Coronary artery (tissue), 2 donors: ENCODE results near the gene CHRND.

Experiments used
- DNase-seq: peaks from one replicate; pipeline ENCODE4 v3.0.0-alpha.2; 2017; ENCODE audit warnings: low spot score
- H3K27ac ChIP-seq, 2 donors: fragments of 200-600 bp; sonication (generic); one replicate each; pipeline ENCODE4 v1.5.1; 2016 to 2019
- H3K4me3 ChIP-seq: fragments of 200-600 bp; sonication (generic); 2 replicates; pipeline ENCODE4 v1.5.1; 2016; ENCODE audit warnings: mild to moderate bottlenecking, moderate library complexity
- TF ChIP-seq, protein P1 (sequence below): fragments of 200-600 bp; sonication (generic); IDR thresholded peaks from one replicate; pipeline ENCODE4 v1.5.1; 2019; ENCODE audit warnings: antibody characterized with exemption

Gene CHRND

DNA sequence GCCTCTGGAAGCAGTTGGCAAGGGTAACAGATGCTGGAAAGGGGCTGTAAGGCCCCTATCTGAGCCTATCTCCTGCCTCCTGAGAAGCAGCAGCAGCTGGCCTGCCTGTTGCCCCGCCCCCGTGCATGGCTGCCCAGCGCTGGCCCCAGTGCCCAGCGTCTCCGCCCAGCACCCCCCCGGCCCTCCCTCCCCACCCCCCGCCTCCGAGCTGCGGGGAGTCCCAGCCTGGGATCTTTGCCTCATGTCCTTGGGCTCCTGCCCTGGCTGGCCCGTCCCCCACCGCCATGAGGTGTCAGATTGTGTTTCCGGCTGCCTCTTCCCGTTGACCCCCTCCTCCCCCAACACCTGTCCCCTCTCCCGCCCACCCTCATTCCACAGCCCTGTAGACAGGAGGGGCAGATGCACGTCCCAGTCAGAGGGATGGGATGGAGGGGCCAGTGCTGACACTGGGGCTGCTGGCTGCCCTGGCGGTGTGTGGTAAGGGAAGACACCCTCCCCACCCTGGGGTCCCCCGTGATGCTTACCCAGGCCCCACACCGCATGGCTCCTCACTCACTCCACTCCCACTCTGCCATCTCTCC lies at the start of gene CHRND:
Gene CHRND (plus strand): TSS at position 370 of the 581 bp plus-strand sequence. CDS start 56 bp downstream, at position 426.
- TF ChIP-seq, protein P1, sequence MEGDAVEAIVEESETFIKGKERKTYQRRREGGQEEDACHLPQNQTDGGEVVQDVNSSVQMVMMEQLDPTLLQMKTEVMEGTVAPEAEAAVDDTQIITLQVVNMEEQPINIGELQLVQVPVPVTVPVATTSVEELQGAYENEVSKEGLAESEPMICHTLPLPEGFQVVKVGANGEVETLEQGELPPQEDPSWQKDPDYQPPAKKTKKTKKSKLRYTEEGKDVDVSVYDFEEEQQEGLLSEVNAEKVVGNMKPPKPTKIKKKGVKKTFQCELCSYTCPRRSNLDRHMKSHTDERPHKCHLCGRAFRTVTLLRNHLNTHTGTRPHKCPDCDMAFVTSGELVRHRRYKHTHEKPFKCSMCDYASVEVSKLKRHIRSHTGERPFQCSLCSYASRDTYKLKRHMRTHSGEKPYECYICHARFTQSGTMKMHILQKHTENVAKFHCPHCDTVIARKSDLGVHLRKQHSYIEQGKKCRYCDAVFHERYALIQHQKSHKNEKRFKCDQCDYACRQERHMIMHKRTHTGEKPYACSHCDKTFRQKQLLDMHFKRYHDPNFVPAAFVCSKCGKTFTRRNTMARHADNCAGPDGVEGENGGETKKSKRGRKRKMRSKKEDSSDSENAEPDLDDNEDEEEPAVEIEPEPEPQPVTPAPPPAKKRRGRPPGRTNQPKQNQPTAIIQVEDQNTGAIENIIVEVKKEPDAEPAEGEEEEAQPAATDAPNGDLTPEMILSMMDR: no peak
- Histone ChIP-seq H3K4me3 (no peak within 1 kb of the TSS), H3K27ac (no peak within 1 kb of the TSS)
- no peak for DNase-seq

DNA sequence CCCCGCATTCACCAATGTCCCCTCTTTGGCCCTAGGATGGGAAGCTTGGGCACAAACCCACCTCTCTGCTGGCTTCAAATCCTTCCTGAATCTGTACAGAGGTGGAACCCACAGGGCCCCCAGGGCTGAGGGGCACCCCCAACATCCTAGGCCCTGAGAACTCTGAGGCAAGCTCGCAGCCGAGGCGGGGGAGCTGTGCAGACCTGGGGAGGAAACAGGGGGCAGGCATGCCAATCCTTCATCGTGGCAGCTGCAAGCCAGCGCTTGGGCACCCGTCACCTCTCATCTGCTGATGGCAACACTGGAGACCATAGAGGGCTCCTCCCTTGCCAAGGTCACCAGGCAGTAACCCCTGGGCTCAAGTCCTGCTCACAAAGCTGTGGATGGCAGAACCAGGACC lies 49.2 kb upstream of the CHRND start:
- no peak overlapping the region for H3K27ac ChIP-seq
- TF ChIP-seq, protein P1: no peak
- peak; percentile 53 for DNase-seq
- H3K4me3 ChIP-seq: no peak overlapping the region

DNA sequence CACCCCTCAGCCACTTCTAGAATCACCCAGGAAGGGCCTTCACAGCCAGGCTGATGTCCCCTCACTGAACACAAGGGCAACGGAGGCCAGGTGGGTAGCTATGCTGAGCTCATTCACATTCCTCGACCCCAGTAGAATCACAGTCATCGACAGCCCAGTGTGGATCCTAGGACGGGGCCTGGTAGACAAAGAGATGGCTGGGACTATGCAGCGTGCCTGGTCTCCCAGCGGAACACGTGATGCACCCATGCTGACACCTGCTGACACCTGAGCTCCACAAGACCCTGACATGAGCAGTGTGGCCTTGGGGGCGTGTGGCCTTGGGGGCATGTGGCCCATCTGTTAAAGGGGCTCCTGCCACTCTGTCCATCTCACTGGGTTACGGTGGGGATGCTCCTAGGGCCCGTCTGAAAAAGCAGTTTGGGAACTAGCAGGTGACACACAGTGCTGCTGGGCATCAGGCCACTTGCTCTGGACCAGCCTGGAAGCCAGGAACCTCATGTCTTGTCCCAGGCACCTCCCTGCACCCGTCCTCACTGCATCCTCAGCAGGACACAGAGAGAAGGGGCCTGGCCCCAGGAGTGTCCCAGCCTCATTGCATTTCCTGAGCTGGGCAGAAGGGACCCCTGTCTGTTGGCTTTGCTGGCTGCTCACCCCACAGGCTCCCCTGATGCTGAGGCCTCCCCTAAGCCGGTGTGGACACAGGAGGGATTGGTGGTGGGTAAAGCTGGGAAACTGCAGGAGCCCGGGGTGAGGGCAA lies 48.0 kb upstream of the CHRND start:
- DNase-seq: no peak

DNA sequence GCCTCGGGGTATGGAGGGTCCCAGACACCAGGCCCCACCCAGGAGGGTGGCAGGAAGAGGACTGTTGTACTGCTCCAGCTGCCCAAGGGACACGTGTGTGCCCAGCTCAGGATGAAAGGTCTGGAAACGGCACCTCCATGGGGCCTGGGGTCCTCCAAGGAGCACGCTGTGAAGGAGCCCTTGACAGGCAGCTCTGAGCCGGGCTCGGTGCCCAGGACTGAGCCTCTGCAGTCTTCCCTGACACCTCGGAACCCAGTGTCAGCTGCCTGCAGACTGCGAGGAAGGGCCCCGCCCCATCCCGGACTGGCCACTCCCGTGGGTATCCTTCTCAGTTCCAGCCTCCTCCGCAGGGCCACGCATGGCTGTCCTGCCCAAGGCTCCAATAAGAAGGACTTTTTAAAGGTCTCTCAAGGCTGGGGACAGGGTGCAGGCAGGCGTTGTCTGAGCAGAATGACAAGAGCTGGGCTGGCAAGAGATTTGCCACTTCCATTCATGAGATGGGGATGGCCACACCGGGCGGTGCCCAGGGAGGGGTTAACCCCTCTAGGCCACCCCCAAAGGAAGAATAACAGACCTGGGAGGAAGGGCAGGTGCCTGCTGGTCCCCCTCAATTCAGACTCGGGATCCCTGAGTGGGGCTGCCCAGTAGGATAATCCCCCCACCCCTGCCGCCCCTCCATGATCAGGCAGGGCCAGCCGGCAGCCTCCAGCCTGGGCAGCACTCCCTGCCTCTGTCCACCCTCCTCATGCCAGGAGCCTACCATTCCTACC lies 47.2 kb upstream of the CHRND start:
- TF ChIP-seq, protein P1: no peak
- no peak overlapping the region for H3K4me3 ChIP-seq
- no peak overlapping the region for H3K27ac ChIP-seq
- no peak for DNase-seq

More for the DNA sequence above, 48.0 kb upstream of the CHRND start:
- TF ChIP-seq, protein P1: no peak
- Histone ChIP-seq H3K27ac (no peak overlapping the region), H3K4me3 (no peak overlapping the region)

DNA sequence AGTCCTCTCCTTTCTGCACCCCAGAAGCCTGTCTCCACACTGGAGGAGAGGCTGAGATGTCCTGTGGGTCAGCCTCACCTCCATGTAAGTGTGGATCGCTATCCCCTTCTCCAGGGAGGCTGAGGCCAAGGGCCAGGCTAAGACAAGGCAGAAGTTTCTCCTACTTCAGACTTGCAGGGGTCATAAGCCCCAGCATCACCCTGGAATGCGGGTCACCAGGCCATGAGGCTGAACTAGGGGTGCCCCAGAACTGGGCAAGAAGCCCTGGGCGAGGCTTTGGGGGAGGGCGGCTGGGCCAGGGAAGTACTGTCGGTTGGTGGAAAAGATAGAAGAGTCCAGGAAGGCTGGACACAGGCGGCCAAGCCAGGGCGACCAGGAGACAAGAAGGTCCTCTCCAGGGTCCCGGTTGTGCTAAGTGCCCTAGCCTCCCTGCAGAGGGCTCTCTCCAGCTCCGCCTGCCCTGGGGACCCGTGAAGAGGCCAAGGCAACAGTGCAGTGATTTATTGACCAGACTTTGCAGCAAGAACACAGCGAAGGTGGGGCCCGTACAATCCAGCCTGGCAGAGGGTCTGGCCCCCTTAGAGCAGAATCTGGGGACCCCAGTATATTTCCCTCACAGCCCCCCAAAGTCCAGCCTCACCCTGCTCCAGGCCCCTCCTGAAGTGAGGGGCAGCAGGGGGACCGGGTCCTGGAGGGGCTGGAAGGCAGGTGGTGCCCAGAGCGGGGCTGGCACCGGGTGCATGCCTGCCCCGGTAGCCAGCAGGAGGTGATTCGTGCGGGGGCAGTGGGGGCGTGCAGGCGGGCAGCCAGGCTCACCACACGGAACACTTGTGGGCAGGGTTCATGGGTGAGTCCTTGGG lies 46.4 kb upstream of the CHRND start:
- H3K4me3 ChIP-seq: no peak overlapping the region
- no peak overlapping the region for H3K27ac ChIP-seq
- no peak for DNase-seq
- TF ChIP-seq, protein P1: no peak

DNA sequence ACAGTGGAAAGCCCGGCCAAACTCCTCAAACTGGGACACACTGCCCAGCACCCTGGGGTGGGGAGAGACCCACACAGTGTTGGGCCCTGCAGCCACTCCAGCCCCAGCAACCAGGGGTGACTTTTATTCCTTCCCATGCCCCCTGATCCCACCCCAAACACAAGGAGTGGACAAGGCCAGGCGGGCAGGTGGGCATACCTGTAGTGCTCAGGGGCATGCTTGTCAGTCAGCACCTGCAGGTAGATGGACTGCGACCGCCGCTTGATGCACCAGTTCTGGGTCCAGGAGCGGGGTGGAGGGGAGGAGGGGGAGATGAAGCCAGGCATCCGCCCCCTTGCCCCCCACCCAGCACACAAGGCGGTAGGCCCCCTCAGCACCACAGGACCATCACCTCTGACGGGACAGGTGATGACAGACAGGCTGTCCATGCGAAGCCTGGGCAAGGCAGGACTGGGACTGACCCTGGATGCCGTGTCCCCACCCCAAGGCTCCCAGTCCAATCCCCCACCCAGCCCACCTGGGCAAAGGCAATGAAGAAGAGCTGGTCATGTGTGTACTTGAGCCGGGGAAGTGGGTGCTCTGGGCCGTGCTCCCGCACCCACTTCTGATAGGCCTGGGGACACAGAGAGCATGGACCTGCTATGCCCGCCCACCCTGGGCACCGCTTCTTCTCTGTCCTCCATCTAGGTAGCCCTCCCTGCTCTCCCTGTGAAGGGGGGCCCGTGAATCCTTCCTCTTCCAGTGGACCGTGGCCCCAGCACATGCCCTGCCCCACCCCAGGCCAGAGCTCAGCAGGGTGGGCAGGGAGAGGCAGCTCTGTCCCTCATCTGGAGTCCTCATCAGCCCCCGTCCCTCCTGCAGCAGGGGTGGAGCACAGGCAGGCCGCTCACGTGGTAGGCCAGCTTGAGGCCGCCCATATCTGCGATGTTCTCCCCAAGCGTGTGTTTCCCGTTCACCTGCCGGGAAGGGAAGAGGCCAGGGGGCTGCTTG lies 45.5 kb upstream of the CHRND start:
- Histone ChIP-seq H3K4me3 (no peak overlapping the region), H3K27ac (no peak overlapping the region)
- no peak for DNase-seq
- TF ChIP-seq, protein P1: no peak
